ENCODE data around the gene HSF4.

HSF4 gene

GRCh38 chr16:67195676-67196075, 31.1 kb downstream of the HSF4 start:
- Histone ChIP-seq H3K4me3 (ENCODE audit: low read depth, low read length) (no peak overlapping the region), H3K27me3 (ENCODE audit: insufficient read depth, low read depth, severe bottlenecking) (no peaks in the 10 kb centered on the region), H3K36me3 (peaks cover 72% of the 10 kb centered on the region), H3K27ac (no peak overlapping the region), H3K9me3 (ENCODE audit: severe bottlenecking) (no peaks in the 10 kb centered on the region)
- no peak for DNase-seq
- TF ChIP-seq CTCF (IDR thresholded peaks at IDR 0.05; ENCODE audit: low read depth, low read length) = no peak

- no peak for DNase-seq
- H3K36me3 ChIP-seq = peaks cover 80% of the 10 kb centered on the region
- H3K4me3 ChIP-seq (ENCODE audit: low read depth, low read length) = no peak overlapping the region
- TF ChIP-seq CTCF (IDR thresholded peaks at IDR 0.05; ENCODE audit: low read depth, low read length) = no peak
- H3K27ac ChIP-seq = no peak overlapping the region
- H3K9me3 ChIP-seq (ENCODE audit: severe bottlenecking) = no peaks in the 10 kb centered on the region
- no peaks in the 10 kb centered on the region for H3K27me3 ChIP-seq (ENCODE audit: insufficient read depth, low read depth, severe bottlenecking)
These were observed 32.3 kb downstream of the HSF4 start for GRCh38 chr16:67196881-67197280.

- Histone ChIP-seq H3K9me3 (ENCODE audit: severe bottlenecking) (no peaks in the 10 kb centered on the region), H3K36me3 (peaks cover 84% of the 10 kb centered on the region), H3K4me3 (ENCODE audit: low read depth, low read length) (no peak overlapping the region), H3K27ac (no peak overlapping the region), H3K27me3 (ENCODE audit: insufficient read depth, low read depth, severe bottlenecking) (no peaks in the 10 kb centered on the region)
- DNase-seq = no peak
- TF ChIP-seq CTCF (IDR thresholded peaks at IDR 0.05; ENCODE audit: low read depth, low read length) = no peak
These were observed 33.2 kb downstream of the HSF4 start for GRCh38 chr16:67197704-67198103.

GRCh38 chr16:67198238-67198734, 33.7 kb downstream of the HSF4 start:
- Histone ChIP-seq H3K9me3 (ENCODE audit: severe bottlenecking) (no peaks in the 10 kb centered on the region), H3K36me3 (peaks cover 86% of the 10 kb centered on the region), H3K27ac (no peak overlapping the region), H3K4me3 (ENCODE audit: low read depth, low read length) (no peak overlapping the region), H3K27me3 (ENCODE audit: insufficient read depth, low read depth, severe bottlenecking) (no peaks in the 10 kb centered on the region)
- DNase-seq = no peak
- peak; percentile 77 for TF ChIP-seq CTCF (IDR thresholded peaks at IDR 0.05; ENCODE audit: low read depth, low read length)

- no peak within 1 kb of the TSS for H3K4me3 ChIP-seq (ENCODE audit: low read depth, low read length)
These were observed 34.7 kb downstream of the HSF4 start, which contains the start of gene ELMO3 for GRCh38 chr16:67199011-67199807. ELMO3 (plus strand) TSS chr16:67199131; CDS start chr16:67199327, 196 bp downstream.

More at GRCh38 chr16:67199011-67199807, 34.7 kb downstream of the HSF4 start, which contains the start of gene ELMO3:
- H3K27me3 ChIP-seq (ENCODE audit: insufficient read depth, low read depth, severe bottlenecking) = no peaks in the 10 kb centered on the region
- H3K9me3 ChIP-seq (ENCODE audit: severe bottlenecking) = no peaks in the 10 kb centered on the region
- no peak for DNase-seq
- TF ChIP-seq CTCF (IDR thresholded peaks at IDR 0.05; ENCODE audit: low read depth, low read length) = no peak
- H3K36me3 ChIP-seq = peaks cover 83% of the 10 kb centered on the region
- H3K27ac ChIP-seq = no peak within 1 kb of the TSS

Measured in WERI-Rb-1 (cell line).